Measurements from ENCODE around the gene STEAP1. TPM values are rescaled to one million over a fixed set of nuclear protein-coding genes. Genes with fewer than 3 reads are reported as not detected.

STEAP1 gene
- total RNA-seq, 4 donors from 2014 or later: 8.2 to 106 (median 40.9) TPM

- ATAC-seq (ENCODE audit: low FRiP score) (no peak), DNase-seq (ENCODE audit: low spot score) (no peak)
- no peak for TF ChIP-seq CTCF (IDR thresholded peaks at IDR 0.05)
Measured at GRCh38 chr7:90191648-90192047, 37.4 kb downstream of the STEAP1 start.

- TF ChIP-seq CTCF (IDR thresholded peaks at IDR 0.05): no peak
- ATAC-seq (ENCODE audit: low FRiP score): no peak
Measured at GRCh38 chr7:90192876-90193750, 38.8 kb downstream of the STEAP1 start.

DNA sequence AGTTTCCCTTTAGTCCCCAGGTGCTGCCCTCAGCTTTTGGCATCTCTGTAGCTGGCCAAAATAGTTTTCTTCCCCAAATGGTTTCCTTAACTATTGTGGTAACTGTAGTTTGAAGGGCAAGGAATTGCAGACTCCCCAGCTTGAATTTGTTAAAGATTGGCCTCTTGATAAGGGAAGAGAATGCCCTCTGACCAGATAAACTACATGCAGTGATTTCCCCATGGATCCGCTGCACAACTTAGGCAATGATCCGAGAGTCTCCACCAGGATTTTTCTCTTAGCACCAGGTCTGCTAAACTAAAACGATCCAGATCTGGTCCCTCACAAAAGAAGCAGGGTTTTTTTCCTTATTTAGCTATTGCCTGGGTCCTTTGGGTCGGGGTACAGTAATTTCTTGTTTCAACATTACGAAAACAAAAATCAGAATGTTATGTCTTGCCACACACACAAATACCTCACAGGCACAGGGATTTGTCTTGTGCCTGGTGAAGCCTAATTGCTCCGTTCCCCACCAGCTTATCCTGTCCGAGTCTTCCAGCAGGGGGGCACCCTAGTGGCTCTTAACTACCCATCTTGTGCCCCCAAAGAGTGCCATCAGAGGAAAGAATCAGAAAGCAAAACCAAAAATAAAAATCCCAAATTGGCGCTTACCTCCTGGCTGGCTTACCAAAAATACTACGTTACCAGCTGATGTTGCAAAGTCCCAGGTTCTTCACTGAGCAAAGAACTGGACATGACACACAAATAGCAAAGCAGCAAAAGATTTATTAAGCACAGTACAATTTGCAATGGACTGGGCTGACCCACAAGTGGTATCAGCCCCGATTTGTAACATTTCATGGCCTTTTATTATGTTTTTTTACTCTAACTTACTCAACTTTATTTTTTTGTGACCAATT, 40.9 kb downstream of the STEAP1 start:
- no peak for ATAC-seq (ENCODE audit: low FRiP score)
- DNase-seq (ENCODE audit: low spot score): no peak
- no peak for TF ChIP-seq CTCF (IDR thresholded peaks at IDR 0.05)

More at GRCh38 chr7:90192876-90193750, 38.8 kb downstream of the STEAP1 start:
- no peak for DNase-seq (ENCODE audit: low spot score)

- ATAC-seq (ENCODE audit: low FRiP score): no peak
Measured at GRCh38 chr7:90201500-90202195, 47.4 kb downstream of the STEAP1 start.

DNA sequence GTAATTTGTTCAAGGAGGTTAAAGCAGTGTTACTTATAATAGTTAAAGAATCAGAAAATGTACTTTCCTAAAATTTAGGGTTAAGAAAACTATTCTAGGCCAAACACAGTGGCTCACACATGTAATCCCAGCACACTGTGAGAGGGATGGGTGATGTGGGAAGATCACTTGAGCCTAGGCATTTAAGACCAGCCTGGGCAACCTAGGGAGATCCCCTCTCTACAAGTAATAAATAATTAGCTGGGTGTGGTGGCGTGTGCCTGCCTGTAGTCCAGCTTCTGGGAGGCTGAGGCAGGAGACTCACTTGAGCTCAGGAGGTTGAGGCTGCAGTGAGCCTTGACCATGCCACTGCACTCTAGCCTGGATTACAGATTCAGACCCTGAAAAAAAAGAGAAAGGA, 53.7 kb downstream of the STEAP1 start:
- no peak for ATAC-seq (ENCODE audit: low FRiP score)
- no peak for TF ChIP-seq CTCF (IDR thresholded peaks at IDR 0.05)
- no peak for DNase-seq (ENCODE audit: low spot score)

More at GRCh38 chr7:90201500-90202195, 47.4 kb downstream of the STEAP1 start:
- TF ChIP-seq CTCF (IDR thresholded peaks at IDR 0.05): no peak
- DNase-seq (ENCODE audit: low spot score): no peak

DNA sequence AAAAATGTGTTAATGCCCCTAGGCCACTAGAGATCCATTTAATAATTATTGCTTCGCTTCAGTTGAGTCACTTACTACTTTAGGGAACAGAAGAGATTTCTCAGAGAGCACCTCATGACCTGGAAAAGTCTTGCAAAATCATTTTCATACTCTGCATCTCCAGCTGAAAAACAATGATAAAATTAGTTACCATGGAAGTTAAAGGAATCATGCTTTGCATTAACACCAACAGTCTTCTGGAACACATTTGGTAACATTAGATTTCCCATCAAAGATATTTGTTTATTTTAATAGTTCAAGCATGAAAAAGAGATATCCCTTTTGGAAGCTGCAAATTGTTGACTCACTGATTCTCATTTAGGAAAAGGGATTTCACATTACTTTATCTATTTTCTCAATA, 55.5 kb downstream of the STEAP1 start:
- DNase-seq (ENCODE audit: low spot score) (no peak), ATAC-seq (ENCODE audit: low FRiP score) (peak; percentile 47)
- TF ChIP-seq CTCF (IDR thresholded peaks at IDR 0.05): no peak
